A673 (cell line): ENCODE results near the gene GSDME. TPM values are rescaled to one million over a fixed set of nuclear protein-coding genes. Genes with fewer than 3 reads are reported as not detected.

Experiments used
- BruUV-seq: library from RNA; stranded (reverse); fragments of 400-500 nt; replicated peaks from 2 replicates; lab custom pipeline; 2021; lab: Mats Ljungman, UMichigan
- CTCF ChIA-PET: fragments of 300-600 bp; sonication (Branson Sonifier 250); formaldehyde crosslinking; loops from one replicate; lab custom pipeline; 2022; ENCODE audit warnings: antibody characterized with exemption; lab: Charles Lee
- POLR2A ChIA-PET: fragments of 300-600 bp; sonication (Branson Sonifier 250); formaldehyde crosslinking; loops from one replicate; lab custom pipeline; 2022; ENCODE audit warnings: antibody characterized with exemption; ENCODE audit not compliant: low non-redundant PET; lab: Charles Lee
- DNase-seq: peaks from one replicate; pipeline ENCODE4 v3.0.0-alpha.2; 2015; ENCODE audit warnings: low spot score
- H3K27ac ChIP-seq: fragments of 200-600 bp; sonication (generic); 2 replicates; pipeline ENCODE4 v1.5.1; 2016; ENCODE audit warnings: mixed run types, low read depth, mild to moderate bottlenecking, mixed read lengths, antibody characterized with exemption, low read length; ENCODE audit not compliant: poor library complexity, severe bottlenecking
- H3K27me3 ChIP-seq: fragments of 200-600 bp; sonication (generic); replicated peaks from 2 replicates; pipeline ENCODE4 v1.6.1; 2017; ENCODE audit warnings: mixed run types, low read depth, mild to moderate bottlenecking, mixed read lengths, antibody characterized with exemption, low read length; ENCODE audit not compliant: insufficient read depth, poor library complexity
- H3K36me3 ChIP-seq: fragments of 200-600 bp; sonication (generic); 2 replicates; pipeline ENCODE4 v1.6.1; 2016; ENCODE audit warnings: mixed run types, mild to moderate bottlenecking, mixed read lengths, antibody characterized with exemption, low read length; ENCODE audit not compliant: insufficient read depth, poor library complexity, severe bottlenecking
- H3K4me1 ChIP-seq: fragments of 200-600 bp; sonication (generic); 2 replicates; pipeline ENCODE4 v1.6.1; 2017; ENCODE audit warnings: mixed run types, mild to moderate bottlenecking, mixed read lengths, antibody characterized with exemption, low read length; ENCODE audit not compliant: insufficient read depth, poor library complexity, severe bottlenecking
- H3K4me3 ChIP-seq: fragments of 200-600 bp; sonication (generic); 2 replicates; pipeline ENCODE4 v1.5.1; 2016; ENCODE audit warnings: low read depth, mixed run types, mild to moderate bottlenecking, mixed read lengths, low read length; ENCODE audit not compliant: poor library complexity, severe bottlenecking
- H3K9me3 ChIP-seq: fragments of 200-600 bp; sonication (generic); 2 replicates; pipeline ENCODE4 v1.6.1; 2016; ENCODE audit warnings: mixed run types, low read depth, mild to moderate bottlenecking, mixed read lengths, antibody characterized with exemption, low read length; ENCODE audit not compliant: poor library complexity, severe bottlenecking
- EZH2 ChIP-seq: fragments of 200-600 bp; sonication (generic); IDR thresholded peaks from 2 replicates; pipeline ENCODE4 v1.6.1; 2017; ENCODE audit warnings: borderline replicate concordance, low read depth, mild to moderate bottlenecking, mixed read lengths, antibody characterized with exemption, low read length; ENCODE audit not compliant: poor library complexity, severe bottlenecking
- intact Hi-C: fragments of 100-400 bp; cut with micrococcal nuclease; formaldehyde crosslinking; loops from one replicate; pipeline ENCODE4 v1.10.0; 2022; ENCODE audit not compliant: unreplicated experiment
- total RNA-seq: library from RNA; stranded (reverse); gene quantifications from 2 replicates; pipeline ENCODE4 v1.2.3, GENCODE V29; 2021
- TF ChIP-seq, protein P1 (sequence below): fragments of 300-800, 200-600 bp; sonication (generic); conservative IDR thresholded peaks from 2 replicates; pipeline ENCODE4 v1.5.1; 2017; ENCODE audit warnings: low read depth, mild to moderate bottlenecking, antibody characterized with exemption, low read length, moderate library complexity, mixed read lengths

The GSDME gene
- total RNA-seq, 1 experiment from 2014 or later: 0.77 TPM

- POLR2A ChIA-PET: no interaction called here
- H3K27me3 ChIP-seq: no peaks in the 10 kb centered on the region
- H3K4me1 ChIP-seq: no peaks in the 10 kb centered on the region
- no peak for DNase-seq
- no peak overlapping the region for H3K4me3 ChIP-seq
- H3K36me3 ChIP-seq: no peaks in the 10 kb centered on the region
- TF ChIP-seq, protein P1, sequence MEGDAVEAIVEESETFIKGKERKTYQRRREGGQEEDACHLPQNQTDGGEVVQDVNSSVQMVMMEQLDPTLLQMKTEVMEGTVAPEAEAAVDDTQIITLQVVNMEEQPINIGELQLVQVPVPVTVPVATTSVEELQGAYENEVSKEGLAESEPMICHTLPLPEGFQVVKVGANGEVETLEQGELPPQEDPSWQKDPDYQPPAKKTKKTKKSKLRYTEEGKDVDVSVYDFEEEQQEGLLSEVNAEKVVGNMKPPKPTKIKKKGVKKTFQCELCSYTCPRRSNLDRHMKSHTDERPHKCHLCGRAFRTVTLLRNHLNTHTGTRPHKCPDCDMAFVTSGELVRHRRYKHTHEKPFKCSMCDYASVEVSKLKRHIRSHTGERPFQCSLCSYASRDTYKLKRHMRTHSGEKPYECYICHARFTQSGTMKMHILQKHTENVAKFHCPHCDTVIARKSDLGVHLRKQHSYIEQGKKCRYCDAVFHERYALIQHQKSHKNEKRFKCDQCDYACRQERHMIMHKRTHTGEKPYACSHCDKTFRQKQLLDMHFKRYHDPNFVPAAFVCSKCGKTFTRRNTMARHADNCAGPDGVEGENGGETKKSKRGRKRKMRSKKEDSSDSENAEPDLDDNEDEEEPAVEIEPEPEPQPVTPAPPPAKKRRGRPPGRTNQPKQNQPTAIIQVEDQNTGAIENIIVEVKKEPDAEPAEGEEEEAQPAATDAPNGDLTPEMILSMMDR: no peak
- no peak for TF ChIP-seq EZH2
- BruUV-seq: no TSS peak
- no peaks in the 10 kb centered on the region for H3K9me3 ChIP-seq
- CTCF ChIA-PET: no interaction called here
- intact Hi-C loops: no loop called here
- no peak overlapping the region for H3K27ac ChIP-seq
Observed at GRCh38 chr7:24762771-24763170, 5.5 kb upstream of the GSDME start.

GRCh38 chr7:24760968-24761367 lies 3.7 kb upstream of the GSDME start:
- intact Hi-C loops: no loop called here
- H3K27ac ChIP-seq: no peak overlapping the region
- no peak for DNase-seq
- no peaks in the 10 kb centered on the region for H3K9me3 ChIP-seq
- BruUV-seq: no TSS peak
- no peaks in the 10 kb centered on the region for H3K36me3 ChIP-seq
- H3K4me1 ChIP-seq: no peaks in the 10 kb centered on the region
- TF ChIP-seq, protein P1: no peak
- no peak for TF ChIP-seq EZH2
- ChIA-PET POLR2A (no interaction called here), CTCF (no interaction called here)
- H3K4me3 ChIP-seq: no peak overlapping the region
- H3K27me3 ChIP-seq: no peaks in the 10 kb centered on the region

- DNase-seq: peak; percentile 35
- no peaks in the 10 kb centered on the region for H3K4me1 ChIP-seq
- no TSS peak for BruUV-seq
- H3K36me3 ChIP-seq: no peaks in the 10 kb centered on the region
- H3K4me3 ChIP-seq: peak overlapping the region; percentile 75
- H3K9me3 ChIP-seq: no peaks in the 10 kb centered on the region
- ChIA-PET CTCF (interaction anchor here (0.6 to 0.7 kb wide), 2 partner anchors 313 to 634 kb away, joined by 4 to 5 read pairs; no protein-coding TSS in a partner anchor), POLR2A (no interaction called here)
- intact Hi-C loops: no loop called here
- no peaks in the 10 kb centered on the region for H3K27me3 ChIP-seq
- TF ChIP-seq EZH2: no peak
- TF ChIP-seq, protein P1: no peak
- H3K27ac ChIP-seq: no peak overlapping the region
Observed at GRCh38 chr7:24756545-24757352, 515 bp downstream of the GSDME start.
